Neuronal stem cell (in vitro differentiated cells): ENCODE results near the gene CHD5.

Experiments used
- DNase-seq: peaks from one replicate; pipeline ENCODE4 v3.0.0-alpha.2; 2013; ENCODE audit warnings: low spot score
- H2AFZ ChIP-seq: one replicate; pipeline ENCODE4 v1.6.1; 2013; ENCODE audit warnings: mild to moderate bottlenecking, low read length, inconsistent platforms
- H2AK5ac ChIP-seq: 2 replicates; pipeline ENCODE4 v1.6.1; 2013; ENCODE audit warnings: low read depth, mild to moderate bottlenecking, inconsistent platforms, low read length, moderate library complexity, mixed read lengths
- H2BK120ac ChIP-seq: 2 replicates; pipeline ENCODE4 v1.6.1; 2013; ENCODE audit warnings: low read depth, mild to moderate bottlenecking, inconsistent platforms, low read length, moderate library complexity, mixed read lengths
- H2BK12ac ChIP-seq: one replicate; pipeline ENCODE4 v1.6.1; 2013; ENCODE audit warnings: low read length, inconsistent platforms
- H2BK15ac ChIP-seq: 2 replicates; pipeline ENCODE4 v1.6.1; 2013; ENCODE audit warnings: mild to moderate bottlenecking, low read length, inconsistent platforms, mixed read lengths
- H2BK5ac ChIP-seq: one replicate; pipeline ENCODE4 v1.6.1; 2013; ENCODE audit warnings: inconsistent platforms, mild to moderate bottlenecking, low read length, moderate library complexity
- H3K14ac ChIP-seq: one replicate; pipeline ENCODE4 v1.6.1; 2013; ENCODE audit warnings: low read length, inconsistent platforms
- H3K18ac ChIP-seq: 2 replicates; pipeline ENCODE4 v1.6.1; 2013; ENCODE audit warnings: low read length, inconsistent platforms
- H3K23ac ChIP-seq: 2 replicates; pipeline ENCODE4 v1.6.1; 2013; ENCODE audit warnings: low read depth, mild to moderate bottlenecking, mixed read lengths, low read length, inconsistent platforms; ENCODE audit not compliant: poor library complexity
- H3K27ac ChIP-seq: replicated peaks from 3 replicates; pipeline ENCODE4 v1.5.1; 2013; ENCODE audit warnings: low read length, inconsistent platforms
- H3K27me3 ChIP-seq, 3 experiments: 2 replicates each; pipeline ENCODE4 v1.6.1; 2013; ENCODE audit warnings: low read length in 3 of 3, mild to moderate bottlenecking in 2 of 3, inconsistent platforms in 1 of 3, low read depth in 1 of 3, mixed read lengths in 1 of 3, moderate library complexity in 1 of 3; ENCODE audit not compliant: control insufficient read depth in 3 of 3, insufficient read depth in 3 of 3
- H3K36me3 ChIP-seq, 2 donors: replicated peaks in 1 of 2; 2 replicates each; pipeline ENCODE4 v1.6.1; 2013; ENCODE audit warnings: low read length in 2 of 2; ENCODE audit not compliant: control insufficient read depth in 2 of 2, insufficient read depth in 2 of 2
- H3K4ac ChIP-seq: 2 replicates; pipeline ENCODE4 v1.6.1; 2013; ENCODE audit warnings: inconsistent platforms, mild to moderate bottlenecking, low read length, moderate library complexity
- H3K4me1 ChIP-seq, 2 donors: 1 replicate in 1 of 2; 2 replicates in 1 of 2; pipeline ENCODE4 v1.6.1; 2013; ENCODE audit warnings: low read length in 2 of 2, low read depth in 1 of 2; ENCODE audit not compliant: control insufficient read depth in 2 of 2, insufficient read depth in 1 of 2
- H3K4me2 ChIP-seq: one replicate; pipeline ENCODE4 v1.6.1; 2013; ENCODE audit warnings: mild to moderate bottlenecking, low read length, inconsistent platforms; ENCODE audit not compliant: insufficient read depth, poor library complexity, severe bottlenecking
- H3K4me3 ChIP-seq, 2 donors: 2 replicates each; pipeline ENCODE4 v1.5.1; 2013; ENCODE audit warnings: low read length in 2 of 2, mild to moderate bottlenecking in 2 of 2, inconsistent platforms in 1 of 2, moderate library complexity in 1 of 2
- H3K79me1 ChIP-seq: one replicate; pipeline ENCODE4 v1.6.1; 2013; ENCODE audit warnings: low read depth, mild to moderate bottlenecking, inconsistent platforms, low read length, moderate library complexity
- H3K9ac ChIP-seq: one replicate; pipeline ENCODE4 v1.6.1; 2013; ENCODE audit warnings: mild to moderate bottlenecking, low read depth, low read length, inconsistent platforms; ENCODE audit not compliant: poor library complexity
- H3K9me3 ChIP-seq, 2 donors: replicated peaks in 1 of 2; 2 replicates each; pipeline versions ENCODE3 to v1.6.1; 2013; ENCODE audit warnings: low read length in 2 of 2, mild to moderate bottlenecking in 2 of 2, inconsistent platforms in 1 of 2, low read depth in 1 of 2, mixed read lengths in 1 of 2, moderate library complexity in 1 of 2; ENCODE audit not compliant: control insufficient read depth in 2 of 2, insufficient read depth in 1 of 2
- H4K8ac ChIP-seq: one replicate; pipeline ENCODE4 v1.6.1; 2013; ENCODE audit warnings: low read depth, mild to moderate bottlenecking, inconsistent platforms, low read length, moderate library complexity
- H4K91ac ChIP-seq: one replicate; pipeline ENCODE4 v1.6.1; 2013; ENCODE audit warnings: low read length, low read depth, mild to moderate bottlenecking, inconsistent platforms; ENCODE audit not compliant: poor library complexity
- WGBS, 2 donors: extraction: QIAGEN DNeasy Blood & Tissue Kit; methylation state at CpG; one replicate each; pipeline ENCODE4 v1.1.7; 2013; ENCODE audit warnings: missing lambda C conversion rate in 2 of 2, mixed read lengths in 1 of 2; ENCODE audit not compliant: insufficient read length in 2 of 2, insufficient replicate concordance in 1 of 2; ENCODE audit errors: extremely low coverage in 2 of 2; 5-methylcytosine and 5-hydroxymethylcytosine counted together

The CHD5 gene

GRCh38 chr1:6069573-6069972, 110.5 kb downstream of the CHD5 start:
- Histone ChIP-seq H3K79me1 (no peaks in the 10 kb centered on the region), H3K4me2 (no peak overlapping the region), H2AFZ (no peak overlapping the region), H3K4ac (no peak overlapping the region), H3K23ac (no peak overlapping the region), H2BK15ac (no peak overlapping the region), H3K27me3 (peaks cover 0 to 47% (median 0%) of the 10 kb centered on the region in 3 experiments), H3K9ac (no peak overlapping the region), H3K18ac (no peak overlapping the region), H3K9me3 (no peaks in the 10 kb centered on the region), H3K27ac (no peak overlapping the region), H3K4me1 (peaks cover 0 to 6% of the 10 kb centered on the region in 2 donors), H3K36me3 (no peaks in the 10 kb centered on the region), H3K4me3 (no peak overlapping the region), H4K8ac (no peak overlapping the region), H2BK120ac (no peak overlapping the region), H2BK12ac (no peak overlapping the region), H2AK5ac (no peak overlapping the region), H4K91ac (no peak overlapping the region), H3K14ac (no peak overlapping the region), H2BK5ac (no peak overlapping the region)
- WGBS, 2 donors = no CpG with 5 or more reads among the region's 14 CpGs
- no peak for DNase-seq

DNA sequence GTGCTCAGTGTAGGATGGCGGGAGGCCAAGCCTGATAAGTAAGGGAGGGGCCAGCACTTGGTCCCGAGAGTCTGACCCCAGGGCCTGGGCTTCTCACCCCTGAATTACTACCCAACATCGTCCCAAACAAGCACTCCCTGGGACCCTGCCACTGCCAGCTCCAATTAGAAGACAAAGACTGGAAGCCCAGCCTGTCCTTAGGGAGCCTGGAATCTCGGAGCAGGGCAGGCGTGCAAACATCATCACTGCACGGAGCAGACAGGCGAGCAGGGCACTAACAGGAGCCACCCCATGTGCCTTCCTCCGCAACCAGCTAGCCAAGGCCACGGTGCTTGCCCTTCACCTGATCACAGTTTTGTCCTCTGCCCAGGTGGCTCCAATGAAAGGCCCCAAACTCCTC, 111.2 kb downstream of the CHD5 start:
- Histone ChIP-seq H2BK12ac (no peak overlapping the region), H3K4ac (no peak overlapping the region), H3K79me1 (no peaks in the 10 kb centered on the region), H2BK15ac (peak overlapping the region; percentile 55), H3K36me3 (no peaks in the 10 kb centered on the region), H2BK5ac (no peak overlapping the region), H3K4me1 (peaks cover 0 to 3% of the 10 kb centered on the region in 2 donors), H3K4me2 (no peak overlapping the region), H2BK120ac (no peak overlapping the region), H3K14ac (peak overlapping the region; percentile 47), H2AFZ (no peak overlapping the region), H3K4me3 (no peak overlapping the region), H4K8ac (no peak overlapping the region), H3K23ac (no peak overlapping the region), H4K91ac (no peak overlapping the region), H3K27ac (no peak overlapping the region), H3K27me3 (peaks cover 0 to 49% (median 0%) of the 10 kb centered on the region in 3 experiments), H2AK5ac (peak overlapping the region; percentile 59), H3K9ac (no peak overlapping the region), H3K18ac (peak overlapping the region; percentile 77), H3K9me3 (no peaks in the 10 kb centered on the region)
- no CpG with 5 or more reads among the region's 9 CpGs for WGBS, 2 donors
- no peak for DNase-seq

GRCh38 chr1:6068073-6068472, 112.0 kb downstream of the CHD5 start:
- H3K36me3 ChIP-seq = no peaks in the 10 kb centered on the region
- H2BK120ac ChIP-seq = no peak overlapping the region
- H2AK5ac ChIP-seq = no peak overlapping the region
- no peak overlapping the region for H3K9ac ChIP-seq
- H3K4me1 ChIP-seq = no peaks in the 10 kb centered on the region
- no peak overlapping the region for H3K4me2 ChIP-seq
- H3K4ac ChIP-seq = no peak overlapping the region
- peaks cover 0 to 49% (median 0%) of the 10 kb centered on the region in 3 experiments for H3K27me3 ChIP-seq
- H3K9me3 ChIP-seq = no peaks in the 10 kb centered on the region
- H3K4me3 ChIP-seq = no peak overlapping the region
- no peak overlapping the region for H2AFZ ChIP-seq
- no peak overlapping the region for H3K14ac ChIP-seq
- WGBS, 2 donors = no CpG with 5 or more reads among the region's 5 CpGs
- no peak overlapping the region for H3K18ac ChIP-seq
- no peak overlapping the region for H3K27ac ChIP-seq
- no peaks in the 10 kb centered on the region for H3K79me1 ChIP-seq
- H2BK15ac ChIP-seq = no peak overlapping the region
- no peak overlapping the region for H4K8ac ChIP-seq
- no peak overlapping the region for H2BK12ac ChIP-seq
- no peak for DNase-seq
- H3K23ac ChIP-seq = no peak overlapping the region
- H2BK5ac ChIP-seq = no peak overlapping the region
- no peak overlapping the region for H4K91ac ChIP-seq

DNA sequence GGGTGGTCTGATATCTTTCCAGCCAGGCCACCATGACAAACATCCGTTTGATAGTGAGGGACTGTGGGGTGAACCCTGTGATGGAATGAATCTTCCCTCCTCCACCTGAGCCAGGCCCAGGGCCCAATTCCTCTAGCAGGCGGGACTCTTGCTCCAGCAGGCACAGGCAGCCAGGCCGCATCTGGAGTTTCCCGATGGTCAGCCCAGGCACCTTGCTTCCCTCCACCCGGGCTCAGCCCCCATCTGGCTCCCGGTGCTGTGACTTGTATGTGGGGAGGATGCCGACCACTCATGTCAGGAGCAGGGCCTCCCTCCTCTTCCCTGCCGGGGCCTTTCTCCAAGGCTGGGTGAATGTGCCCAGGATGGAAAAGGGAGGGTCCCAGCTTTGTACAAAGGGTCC, 113.4 kb downstream of the CHD5 start:
- H2BK12ac ChIP-seq = no peak overlapping the region
- no CpG with 5 or more reads among the region's 8 CpGs for WGBS, 2 donors
- H2BK5ac ChIP-seq = no peak overlapping the region
- no peaks in the 10 kb centered on the region for H3K9me3 ChIP-seq
- no peaks in the 10 kb centered on the region for H3K79me1 ChIP-seq
- no peak overlapping the region for H3K4me2 ChIP-seq
- no peak overlapping the region for H3K14ac ChIP-seq
- H3K9ac ChIP-seq = no peak overlapping the region
- no peak overlapping the region for H3K4me3 ChIP-seq
- no peaks in the 10 kb centered on the region for H3K36me3 ChIP-seq
- no peak overlapping the region for H4K91ac ChIP-seq
- no peak overlapping the region for H2BK120ac ChIP-seq
- no peak overlapping the region for H3K4ac ChIP-seq
- H3K18ac ChIP-seq = no peak overlapping the region
- H2AFZ ChIP-seq = no peak overlapping the region
- H2AK5ac ChIP-seq = peak overlapping the region; percentile 38
- H2BK15ac ChIP-seq = no peak overlapping the region
- DNase-seq = no peak
- no peak overlapping the region for H4K8ac ChIP-seq
- H3K27me3 ChIP-seq = peaks cover 0 to 49% (median 0%) of the 10 kb centered on the region in 3 experiments
- no peak overlapping the region for H3K27ac ChIP-seq
- H3K23ac ChIP-seq = peak overlapping the region; percentile 77
- no peaks in the 10 kb centered on the region for H3K4me1 ChIP-seq
